Measurements from ENCODE around the gene DST. TPM values are rescaled to one million over a fixed set of nuclear protein-coding genes. Genes with fewer than 3 reads are reported as not detected.
"Not testable (repeated sequence)": the region's sequence is repeated elsewhere in the genome, so short reads cannot be mapped to it uniquely, and the experiment has no call there.

Gene DST
- total and polyA plus RNA-seq, 2 experiments from 2014 or later = 103 to 369 TPM

DNA sequence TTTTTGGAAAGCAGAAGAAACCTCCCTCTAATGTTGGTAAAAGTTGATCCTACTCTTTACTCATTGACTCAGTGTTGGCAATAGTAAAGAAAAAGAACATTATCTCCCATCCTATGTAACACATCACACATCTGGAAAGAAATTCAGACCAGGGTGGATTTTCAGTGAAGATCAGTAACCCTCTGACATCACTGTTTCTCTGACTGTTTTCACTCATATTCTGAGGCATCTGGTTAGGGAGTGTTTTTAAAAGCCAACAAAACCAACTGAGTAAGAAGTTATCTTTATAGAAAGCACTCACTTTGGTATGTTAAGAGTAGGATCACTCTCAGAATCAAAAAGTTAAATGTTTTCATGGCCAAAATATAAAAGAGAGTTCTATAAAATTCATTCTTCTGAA lies 143.6 kb downstream of the DST start:
- Histone ChIP-seq H3K27ac (peak overlapping the region; percentile 64), H4K20me1 (ENCODE audit: insufficient read depth, poor library complexity, severe bottlenecking) (no peaks in the 10 kb centered on the region), H3K9me2 (replicated peaks; ENCODE audit: insufficient read depth) (no peaks in the 10 kb centered on the region), H3K79me2 (peaks cover 7% of the 10 kb centered on the region), H3K4me3 (no peak overlapping the region), H3K4me1 (ENCODE audit: insufficient read depth) (no peaks in the 10 kb centered on the region), H3K9me3 (ENCODE audit: low read depth) (no peaks in the 10 kb centered on the region), H2AFZ (no peak overlapping the region), H3K4me2 (no peak overlapping the region), H3K27me3 (no peaks in the 10 kb centered on the region), H3K36me3 (replicated peaks; ENCODE audit: insufficient read depth, low read depth) (peaks cover 4% of the 10 kb centered on the region)
- DNase-seq (ENCODE audit: low spot score) = no peak
- TF ChIP-seq, protein P1, sequence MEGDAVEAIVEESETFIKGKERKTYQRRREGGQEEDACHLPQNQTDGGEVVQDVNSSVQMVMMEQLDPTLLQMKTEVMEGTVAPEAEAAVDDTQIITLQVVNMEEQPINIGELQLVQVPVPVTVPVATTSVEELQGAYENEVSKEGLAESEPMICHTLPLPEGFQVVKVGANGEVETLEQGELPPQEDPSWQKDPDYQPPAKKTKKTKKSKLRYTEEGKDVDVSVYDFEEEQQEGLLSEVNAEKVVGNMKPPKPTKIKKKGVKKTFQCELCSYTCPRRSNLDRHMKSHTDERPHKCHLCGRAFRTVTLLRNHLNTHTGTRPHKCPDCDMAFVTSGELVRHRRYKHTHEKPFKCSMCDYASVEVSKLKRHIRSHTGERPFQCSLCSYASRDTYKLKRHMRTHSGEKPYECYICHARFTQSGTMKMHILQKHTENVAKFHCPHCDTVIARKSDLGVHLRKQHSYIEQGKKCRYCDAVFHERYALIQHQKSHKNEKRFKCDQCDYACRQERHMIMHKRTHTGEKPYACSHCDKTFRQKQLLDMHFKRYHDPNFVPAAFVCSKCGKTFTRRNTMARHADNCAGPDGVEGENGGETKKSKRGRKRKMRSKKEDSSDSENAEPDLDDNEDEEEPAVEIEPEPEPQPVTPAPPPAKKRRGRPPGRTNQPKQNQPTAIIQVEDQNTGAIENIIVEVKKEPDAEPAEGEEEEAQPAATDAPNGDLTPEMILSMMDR (IDR thresholded peaks at IDR 0.05; ENCODE audit: poor library complexity) = no peak
- TF ChIP-seq EZH2 (IDR thresholded peaks at IDR 0.05; ENCODE audit: borderline replicate concordance) (no peak), EZH2phosphoT487 (IDR thresholded peaks at IDR 0.05; ENCODE audit: low read depth, severe bottlenecking, unreplicated experiment) (no peak)

DNA sequence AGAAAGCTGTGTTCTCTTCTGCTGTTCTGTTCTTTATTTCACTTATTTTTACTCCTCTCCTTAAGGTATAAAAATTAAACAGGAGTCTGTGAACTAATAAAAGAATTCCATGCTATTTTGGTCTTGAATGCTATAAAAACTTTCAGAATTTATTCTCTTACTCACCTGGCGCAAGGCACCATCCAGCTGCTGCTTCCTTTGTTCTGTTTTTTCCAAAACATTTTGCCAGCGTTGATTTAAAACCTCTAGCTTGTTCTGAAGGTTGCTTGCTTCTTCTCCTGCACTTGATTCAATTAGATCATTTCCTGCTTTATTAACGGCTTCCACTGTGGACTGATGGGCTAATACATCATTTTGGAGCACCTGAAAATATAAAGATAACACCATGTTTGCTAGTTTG lies 145.0 kb downstream of the DST start:
- peaks cover 7% of the 10 kb centered on the region for H3K79me2 ChIP-seq
- H4K20me1 ChIP-seq (ENCODE audit: insufficient read depth, poor library complexity, severe bottlenecking) = no peaks in the 10 kb centered on the region
- no peak for TF ChIP-seq EZH2phosphoT487 (IDR thresholded peaks at IDR 0.05; ENCODE audit: low read depth, severe bottlenecking, unreplicated experiment)
- TF ChIP-seq EZH2 (IDR thresholded peaks at IDR 0.05; ENCODE audit: borderline replicate concordance) = no peak
- TF ChIP-seq, protein P1 (IDR thresholded peaks at IDR 0.05; ENCODE audit: poor library complexity) = no peak
- H3K9me2 ChIP-seq (replicated peaks; ENCODE audit: insufficient read depth) = no peaks in the 10 kb centered on the region
- H3K27me3 ChIP-seq = no peaks in the 10 kb centered on the region
- WGBS (ENCODE audit: low lambda C conversion rate, missing lambda C conversion rate) = 70% methylated on average over 3 of the region's 3 CpGs
- no peak for DNase-seq (ENCODE audit: low spot score)
- no peaks in the 10 kb centered on the region for H3K4me1 ChIP-seq (ENCODE audit: insufficient read depth)
- no peak overlapping the region for H3K4me2 ChIP-seq
- H2AFZ ChIP-seq = no peak overlapping the region
- no peaks in the 10 kb centered on the region for H3K9me3 ChIP-seq (ENCODE audit: low read depth)
- H3K27ac ChIP-seq = peak overlapping the region; percentile 38
- H3K4me3 ChIP-seq = no peak overlapping the region
- H3K36me3 ChIP-seq (replicated peaks; ENCODE audit: insufficient read depth, low read depth) = peaks cover 4% of the 10 kb centered on the region

DNA sequence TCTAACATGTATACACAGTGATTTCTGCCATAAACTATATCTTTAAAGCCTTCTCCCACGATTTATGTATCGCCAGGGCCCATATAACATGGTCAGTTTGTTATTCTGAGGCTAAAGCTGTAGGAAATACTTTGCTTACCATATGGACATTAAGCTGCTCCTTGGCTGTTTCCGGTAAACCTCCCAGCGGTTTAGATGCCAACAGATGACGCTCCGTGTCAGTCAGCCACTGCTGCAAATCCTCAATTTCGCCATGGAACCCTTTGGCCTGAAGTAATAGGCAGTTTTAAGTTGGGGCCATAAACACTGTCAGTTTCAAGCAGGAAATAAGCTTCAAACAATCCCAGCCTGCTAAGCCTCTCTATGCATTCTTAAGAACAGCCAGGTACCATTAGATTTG lies 145.4 kb downstream of the DST start:
- Histone ChIP-seq H3K27me3 (no peaks in the 10 kb centered on the region), H3K9me3 (ENCODE audit: low read depth) (no peaks in the 10 kb centered on the region), H3K27ac (peak overlapping the region; percentile 38), H3K9me2 (replicated peaks; ENCODE audit: insufficient read depth) (no peaks in the 10 kb centered on the region), H4K20me1 (ENCODE audit: insufficient read depth, poor library complexity, severe bottlenecking) (no peaks in the 10 kb centered on the region), H3K4me3 (no peak overlapping the region), H3K36me3 (replicated peaks; ENCODE audit: insufficient read depth, low read depth) (peaks cover 4% of the 10 kb centered on the region), H3K4me2 (no peak overlapping the region), H3K4me1 (ENCODE audit: insufficient read depth) (no peaks in the 10 kb centered on the region), H3K79me2 (peaks cover 7% of the 10 kb centered on the region), H2AFZ (no peak overlapping the region)
- DNase-seq (ENCODE audit: low spot score) = peak; percentile 31
- WGBS (ENCODE audit: low lambda C conversion rate, missing lambda C conversion rate) = 70% methylated on average over 7 of the region's 7 CpGs
- TF ChIP-seq, protein P1 (IDR thresholded peaks at IDR 0.05; ENCODE audit: poor library complexity) = no peak
- TF ChIP-seq EZH2 (IDR thresholded peaks at IDR 0.05; ENCODE audit: borderline replicate concordance) (no peak), EZH2phosphoT487 (IDR thresholded peaks at IDR 0.05; ENCODE audit: low read depth, severe bottlenecking, unreplicated experiment) (no peak)

DNA sequence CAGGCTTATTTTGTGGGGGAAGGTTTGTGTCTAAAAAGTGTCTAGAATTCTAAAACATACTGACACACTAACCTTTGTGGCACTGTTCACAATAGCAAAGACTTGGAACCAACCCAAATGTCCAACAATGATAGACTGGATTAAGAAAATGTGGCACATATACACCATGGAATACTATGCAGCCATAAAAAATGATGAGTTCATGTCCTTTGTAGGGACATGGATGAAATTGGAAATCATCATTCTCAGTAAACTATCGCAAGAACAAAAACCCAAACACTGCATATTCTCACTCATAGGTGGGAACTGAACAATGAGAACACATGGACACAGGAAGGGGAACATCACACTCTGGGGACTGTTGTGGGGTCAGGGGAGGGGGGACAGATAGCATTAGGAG lies 146.0 kb downstream of the DST start:
- not testable (repeated sequence) for H3K9me3 ChIP-seq (ENCODE audit: low read depth); H4K20me1 ChIP-seq (ENCODE audit: insufficient read depth, poor library complexity, severe bottlenecking); H3K36me3 ChIP-seq (replicated peaks; ENCODE audit: insufficient read depth, low read depth); H3K79me2 ChIP-seq; H3K4me1 ChIP-seq (ENCODE audit: insufficient read depth); H3K27ac ChIP-seq; DNase-seq (ENCODE audit: low spot score); H3K27me3 ChIP-seq; H3K4me2 ChIP-seq; H2AFZ ChIP-seq; H3K9me2 ChIP-seq (replicated peaks; ENCODE audit: insufficient read depth); H3K4me3 ChIP-seq
- 100% methylated on average over 1 of the region's 1 CpG for WGBS (ENCODE audit: low lambda C conversion rate, missing lambda C conversion rate)

All from hepatocyte (in vitro differentiated cells).